ENCODE measurements around the gene OSGEP. TPM values are rescaled to one million over a fixed set of nuclear protein-coding genes. Genes with fewer than 3 reads are reported as not detected.
A peak's percentile ranks its signal among the peaks of the same experiment; 100 is the strongest.

Gene OSGEP
- total and polyA plus RNA-seq, 2 experiments from 2014 or later, result 29.0 to 59.5 TPM

GRCh38 chr14:20490563-20490962 lies 36.0 kb upstream of the OSGEP start:
- H3K27ac ChIP-seq (ENCODE audit: low read depth), result no peak overlapping the region
- peak overlapping the region; percentile 93 for H2AFZ ChIP-seq
- Mint-ChIP-seq H3K27me3 (ENCODE audit: insufficient read depth, low read depth, poor library complexity) (peaks cover 4% of the 10 kb centered on the region), H3K9me3 (no peaks in the 10 kb centered on the region), H3K36me3 (ENCODE audit: low read depth) (no peaks in the 10 kb centered on the region), H3K4me3 (no peak overlapping the region), H3K4me1 (peaks cover 53% of the 10 kb centered on the region), H3K27ac (no peak overlapping the region; the same call in 1 of the 2 replicates)
- no peak for TF ChIP-seq JUNB (IDR thresholded peaks at IDR 0.05; ENCODE audit: unreplicated experiment)
- no peak for TF ChIP-seq POLR2AphosphoS5 (IDR thresholded peaks at IDR 0.05; ENCODE audit: low read depth)
- no peak for TF ChIP-seq NANOG (IDR thresholded peaks at IDR 0.05; ENCODE audit: borderline replicate concordance)
- no peak for TF ChIP-seq REST (IDR thresholded peaks at IDR 0.05; ENCODE audit: unreplicated experiment)
- no peak for TF ChIP-seq ZNF114 (CRISPR knock-in tag; IDR thresholded peaks at IDR 0.05)
- TF ChIP-seq EZH2phosphoT487 (IDR thresholded peaks at IDR 0.05; ENCODE audit: unreplicated experiment), result no peak
- no peak for TF ChIP-seq EZH2 (IDR thresholded peaks at IDR 0.05; ENCODE audit: low read depth, unreplicated experiment)
- TF ChIP-seq CTCF (conservative IDR thresholded peaks at IDR 0.05; ENCODE audit: low read depth in 2 of 2), result no peak
- TF ChIP-seq CREB1 (CRISPR knock-in tag; IDR thresholded peaks at IDR 0.05; ENCODE audit: low read depth), result no peak
- no peak for TF ChIP-seq STAT1 (IDR thresholded peaks at IDR 0.05; ENCODE audit: unreplicated experiment)
- TF ChIP-seq ZNF462 (CRISPR knock-in tag; IDR thresholded peaks at IDR 0.05), result no peak
- TF ChIP-seq ZNF331 (CRISPR knock-in tag; IDR thresholded peaks at IDR 0.05; ENCODE audit: low read depth), result no peak
- no peak for TF ChIP-seq ETS1 (IDR thresholded peaks at IDR 0.05)
- H3K79me2 ChIP-seq (replicated peaks; ENCODE audit: insufficient read depth), result no peaks in the 10 kb centered on the region
- no peaks in the 10 kb centered on the region for H3K9me2 ChIP-seq (ENCODE audit: insufficient read depth)
- H3K4me1 ChIP-seq (ENCODE audit: insufficient read depth), result peaks cover 28% of the 10 kb centered on the region
- DNase-seq (ENCODE audit: low spot score), result peak; percentile 10
- 0 out of 2 replicates have a peak, but pooled peaks cover 2% of the 10 kb centered on the region for H3K36me3 ChIP-seq (ENCODE audit: insufficient read depth)
- no peaks in the 10 kb centered on the region for H3K27me3 ChIP-seq (ENCODE audit: insufficient read depth)
- no peaks in the 10 kb centered on the region for H4K20me1 ChIP-seq (replicated peaks; ENCODE audit: insufficient read depth)
- ATAC-seq, result no peak
- no peak overlapping the region for H3K4me3 ChIP-seq
- no peak overlapping the region for H3K4me2 ChIP-seq
- peaks cover 9% of the 10 kb centered on the region; the same call in 1 of the 2 replicates for H3F3A ChIP-seq (replicated peaks; ENCODE audit: low read depth)

Data from GM23338 (cell line).